Peyer's patch (tissue), 4 donors: ENCODE results near the gene TRIM15. TPM values are rescaled to one million over a fixed set of nuclear protein-coding genes. Genes with fewer than 3 reads are reported as not detected.

Experiments
- DNase-seq, 3 donors: peaks; one replicate each; pipeline ENCODE4 v3.0.0-alpha.2; 2017 to 2019
- H3K27ac ChIP-seq, 4 donors: fragments of 200-600 bp; sonication (generic); one replicate each; pipeline ENCODE4 v1.5.1; 2016 to 2019
- H3K27me3 ChIP-seq, 2 donors: fragments of 200-600 bp; sonication (generic); one replicate each; pipeline ENCODE4 v1.5.1; 2019
- H3K36me3 ChIP-seq, 3 donors: fragments of 200-600 bp; sonication (generic); one replicate each; pipeline ENCODE4 v1.5.1; 2016 to 2019
- H3K4me1 ChIP-seq, 4 donors: fragments of 200-600 bp; sonication (generic); one replicate each; pipeline ENCODE4 v1.5.1; 2016 to 2019
- H3K4me3 ChIP-seq, 4 donors: fragments of 200-600 bp; sonication (generic); 1 replicate in 3 of 4; 2 replicates in 1 of 4; pipeline ENCODE4 v1.5.1; 2016 to 2019; ENCODE audit warnings: mild to moderate bottlenecking in 1 of 4
- H3K9me3 ChIP-seq, 4 donors: fragments of 200-600 bp; sonication (generic); one replicate each; pipeline ENCODE4 v1.5.1; 2016 to 2019; ENCODE audit warnings: mild to moderate bottlenecking in 1 of 4
- CTCF ChIP-seq, 6 experiments: fragments of 450-650 bp in 4 of 6; fragments of 200-600 bp in 2 of 6; sonication (generic) in 1 of 6; IDR thresholded peaks; one replicate each; pipeline ENCODE4 v1.5.1; 2017 to 2019; ENCODE audit warnings: antibody characterized with exemption in 6 of 6, mild to moderate bottlenecking in 3 of 6, moderate library complexity in 1 of 6
- POLR2A ChIP-seq, 2 donors: fragments of 450-650 bp; IDR thresholded peaks; one replicate each; pipeline ENCODE4 v1.5.1; 2017; ENCODE audit warnings: antibody characterized with exemption in 2 of 2, mild to moderate bottlenecking in 2 of 2, moderate library complexity in 2 of 2
- total RNA-seq, 4 donors: library from RNA; depleted of rRNA; stranded (reverse); fragments of >200 nt; gene quantifications; one replicate each; pipeline ENCODE4 v1.1.0, GENCODE V29; 2016

Gene TRIM15
- total RNA-seq, 4 donors from 2014 or later = 19.8 to 110 (median 81.0) TPM

GRCh38 chr6:30157581-30157980, 5.8 kb upstream of the TRIM15 start:
- no peak overlapping the region for H3K27ac ChIP-seq
- no peak for DNase-seq
- no peaks in the 10 kb centered on the region for H3K27me3 ChIP-seq
- H3K4me1 ChIP-seq = peaks cover 0 to 22% (median 6%) of the 10 kb centered on the region in 4 donors
- no peaks in the 10 kb centered on the region for H3K9me3 ChIP-seq
- no peak overlapping the region for H3K4me3 ChIP-seq
- no peaks in the 10 kb centered on the region for H3K36me3 ChIP-seq
- TF ChIP-seq POLR2A (IDR thresholded peaks at IDR 0.05) (no peak), CTCF (IDR thresholded peaks at IDR 0.05) (no peak)

DNA sequence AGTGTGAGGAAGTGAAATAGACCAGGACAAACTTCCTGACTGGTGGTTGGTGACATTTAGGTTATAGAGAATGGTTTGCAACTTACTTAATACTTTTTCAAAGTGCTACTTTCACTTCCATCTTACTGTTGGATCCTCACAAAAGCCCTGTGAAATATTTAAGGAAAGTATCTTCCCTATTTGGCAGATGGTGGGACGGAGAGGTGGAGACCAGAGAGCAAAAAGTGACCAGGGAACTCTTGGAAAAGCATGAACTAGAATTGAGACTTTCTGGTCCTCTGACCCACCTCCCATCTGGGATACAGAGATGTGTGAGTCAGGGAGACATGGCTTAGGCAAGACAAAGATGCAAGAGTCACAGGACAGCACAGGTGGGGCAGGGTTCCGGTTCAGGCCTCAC, 5.3 kb upstream of the TRIM15 start:
- H3K4me1 ChIP-seq = peaks cover 0 to 22% (median 6%) of the 10 kb centered on the region in 4 donors
- no peaks in the 10 kb centered on the region for H3K27me3 ChIP-seq
- H3K36me3 ChIP-seq = no peaks in the 10 kb centered on the region
- no peak for DNase-seq
- H3K4me3 ChIP-seq = no peak overlapping the region
- no peak overlapping the region for H3K27ac ChIP-seq
- no peaks in the 10 kb centered on the region for H3K9me3 ChIP-seq
- TF ChIP-seq CTCF (IDR thresholded peaks at IDR 0.05) = no peak
- no peak for TF ChIP-seq POLR2A (IDR thresholded peaks at IDR 0.05)

- H3K27ac ChIP-seq = no peak overlapping the region
- no peak overlapping the region for H3K4me3 ChIP-seq
- no peak for DNase-seq
- H3K36me3 ChIP-seq = no peaks in the 10 kb centered on the region
- H3K9me3 ChIP-seq = no peaks in the 10 kb centered on the region
- TF ChIP-seq POLR2A (IDR thresholded peaks at IDR 0.05) (no peak), CTCF (IDR thresholded peaks at IDR 0.05) (no peak)
- H3K27me3 ChIP-seq = no peaks in the 10 kb centered on the region
- peaks cover 0 to 22% (median 6%) of the 10 kb centered on the region in 4 donors for H3K4me1 ChIP-seq
Observed at GRCh38 chr6:30158475-30159040, 4.8 kb upstream of the TRIM15 start.

DNA sequence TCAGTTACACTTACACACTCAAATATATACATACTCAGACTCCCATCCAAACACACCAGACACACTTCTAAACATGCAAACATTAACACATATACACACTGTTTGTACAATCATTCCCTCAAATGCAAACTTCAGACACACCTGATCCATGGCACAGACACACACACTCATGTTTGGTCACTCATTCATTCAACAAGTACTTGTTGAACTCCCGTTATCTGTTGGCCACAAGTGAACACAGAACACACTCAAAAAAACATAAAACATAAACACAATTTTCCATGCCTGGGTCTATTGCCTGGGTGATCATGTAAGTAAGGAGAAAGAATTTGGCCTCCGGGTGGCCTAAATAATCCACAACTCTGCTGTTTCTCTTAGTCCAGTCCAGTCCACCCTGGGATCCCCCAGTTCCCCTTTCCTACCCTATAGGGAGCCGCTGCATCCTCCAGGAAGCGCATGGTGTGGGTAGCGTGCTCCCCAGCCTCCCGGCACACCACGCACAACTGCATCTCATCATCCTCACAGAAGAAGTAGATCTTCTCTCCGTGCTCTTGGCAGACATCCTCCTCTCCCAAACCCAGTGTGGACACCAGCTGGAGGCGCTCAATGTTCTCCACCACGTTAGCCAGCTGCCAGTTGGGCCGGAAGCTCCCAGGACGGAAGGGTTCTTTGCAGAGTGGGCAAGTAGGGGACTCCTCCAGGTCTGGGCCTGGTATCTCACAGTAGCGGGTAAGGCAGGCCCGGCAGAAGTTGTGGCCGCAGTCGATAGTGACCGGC, 3.1 kb upstream of the TRIM15 start:
- Histone ChIP-seq H3K4me1 (peaks cover 0 to 7% (median 6%) of the 10 kb centered on the region in 4 donors), H3K27ac (no peak overlapping the region), H3K9me3 (no peaks in the 10 kb centered on the region), H3K36me3 (no peaks in the 10 kb centered on the region), H3K27me3 (no peaks in the 10 kb centered on the region), H3K4me3 (no peak overlapping the region)
- no peak for DNase-seq
- no peak for TF ChIP-seq CTCF (IDR thresholded peaks at IDR 0.05)
- TF ChIP-seq POLR2A (IDR thresholded peaks at IDR 0.05) = no peak

- Histone ChIP-seq H3K27ac (no peak within 1 kb of the TSS), H3K4me3 (no peak within 1 kb of the TSS), H3K36me3 (no peaks in the 10 kb centered on the region), H3K9me3 (no peaks in the 10 kb centered on the region), H3K4me1 (peaks cover 0 to 7% (median 3%) of the 10 kb centered on the region in 4 donors), H3K27me3 (no peaks in the 10 kb centered on the region)
- DNase-seq = no peak
- TF ChIP-seq CTCF (IDR thresholded peaks at IDR 0.05) (no peak), POLR2A (IDR thresholded peaks at IDR 0.05) (no peak)
Observed at GRCh38 chr6:30160785-30161531, 2.4 kb upstream of the TRIM15 start, which contains the start of gene TRIM10. TRIM10 (minus strand) TSS chr6:30161211; CDS start chr6:30160858, 353 bp downstream.
